ENCODE results near the gene DOCK2. TPM values are rescaled to one million over a fixed set of nuclear protein-coding genes. Genes with fewer than 3 reads are reported as not detected.

The DOCK2 gene
- total RNA-seq, 2 donors from 2014 or later, result 26.0 to 33.8 TPM

GRCh38 chr5:169978714-169979113 lies 341.6 kb downstream of the DOCK2 start:
- intact Hi-C loops (cut with DNase I), result no loop called here
- DNase-seq (ENCODE audit: low spot score), result no peak

GRCh38 chr5:169979871-169980270 lies 342.8 kb downstream of the DOCK2 start:
- intact Hi-C loops (cut with DNase I), result no loop called here
- DNase-seq (ENCODE audit: low spot score), result no peak

GRCh38 chr5:169980418-169981053 lies 343.5 kb downstream of the DOCK2 start, which contains the start of gene INSYN2B:
Gene INSYN2B (minus strand): TSS chr5:169980495. CDS start chr5:169883898, 96,597 bp downstream.
- intact Hi-C loops (cut with DNase I), result loop anchor here in 1 of 2 donors (1.0 kb wide), 1 partner anchor 25 kb away; no protein-coding TSS in a partner anchor
- peak; percentile 82 for DNase-seq (ENCODE audit: low spot score)

GRCh38 chr5:169988206-169988605 lies 351.1 kb downstream of the DOCK2 start:
- DNase-seq (ENCODE audit: low spot score), result no peak
- intact Hi-C loops (cut with DNase I), result no loop called here

- intact Hi-C loops (cut with DNase I), result no loop called here
- DNase-seq (ENCODE audit: low spot score), result no peak
Observed at GRCh38 chr5:169988947-169989346, 351.9 kb downstream of the DOCK2 start.

- intact Hi-C loops (cut with DNase I), result no loop called here
- no peak for DNase-seq (ENCODE audit: low spot score)
Observed at GRCh38 chr5:169989365-169989764, 352.3 kb downstream of the DOCK2 start.

GRCh38 chr5:169991115-169991869 lies 354.2 kb downstream of the DOCK2 start:
- DNase-seq (ENCODE audit: low spot score), result no peak
- intact Hi-C loops (cut with DNase I), result no loop called here

GRCh38 chr5:169992789-169993484 lies 355.9 kb downstream of the DOCK2 start:
- DNase-seq (ENCODE audit: low spot score), result no peak
- intact Hi-C loops (cut with DNase I), result no loop called here

GRCh38 chr5:169993485-169993790 lies 356.4 kb downstream of the DOCK2 start:
- no peak for DNase-seq (ENCODE audit: low spot score)
- intact Hi-C loops (cut with DNase I), result no loop called here

- no peak for DNase-seq (ENCODE audit: low spot score)
- intact Hi-C loops (cut with DNase I), result no loop called here
Observed at GRCh38 chr5:169997798-169998197, 360.7 kb downstream of the DOCK2 start.

GRCh38 chr5:169999621-170000020 lies 362.5 kb downstream of the DOCK2 start:
- intact Hi-C loops (cut with DNase I), result no loop called here
- no peak for DNase-seq (ENCODE audit: low spot score)

- DNase-seq (ENCODE audit: low spot score), result no peak
- intact Hi-C loops (cut with DNase I), result no loop called here
Observed at GRCh38 chr5:170000155-170000554, 363.1 kb downstream of the DOCK2 start.

- no peak for DNase-seq (ENCODE audit: low spot score)
- intact Hi-C loops (cut with DNase I), result loop anchor here in 1 of 2 donors (5.0 kb wide), 1 partner anchor 764 kb away; no protein-coding TSS in a partner anchor
Observed at GRCh38 chr5:170006021-170006420, 368.9 kb downstream of the DOCK2 start.

- no peak for DNase-seq (ENCODE audit: low spot score)
- intact Hi-C loops (cut with DNase I), result loop anchor here in 1 of 2 donors (5.0 kb wide), 1 partner anchor 766 kb away; no protein-coding TSS in a partner anchor
Observed at GRCh38 chr5:170008376-170008775, 371.3 kb downstream of the DOCK2 start.

- DNase-seq (ENCODE audit: low spot score), result no peak
- intact Hi-C loops (cut with DNase I), result no loop called here
Observed at GRCh38 chr5:170010595-170010994, 373.5 kb downstream of the DOCK2 start.

GRCh38 chr5:170011751-170012150 lies 374.7 kb downstream of the DOCK2 start:
- intact Hi-C loops (cut with DNase I), result no loop called here
- no peak for DNase-seq (ENCODE audit: low spot score)

GRCh38 chr5:170012622-170013021 lies 375.5 kb downstream of the DOCK2 start:
- DNase-seq (ENCODE audit: low spot score), result no peak
- intact Hi-C loops (cut with DNase I), result no loop called here

GRCh38 chr5:170020423-170020822 lies 383.3 kb downstream of the DOCK2 start:
- intact Hi-C loops (cut with DNase I), result loop anchor here in 1 of 2 donors (5.0 kb wide), 1 partner anchor 677 kb away; no protein-coding TSS in a partner anchor
- no peak for DNase-seq (ENCODE audit: low spot score)

- no peak for DNase-seq (ENCODE audit: low spot score)
- intact Hi-C loops (cut with DNase I), result loop anchor here in 1 of 2 donors (5.0 kb wide), 1 partner anchor 676 kb away; no protein-coding TSS in a partner anchor
Observed at GRCh38 chr5:170021506-170021905, 384.4 kb downstream of the DOCK2 start.

- DNase-seq (ENCODE audit: low spot score), result no peak
- intact Hi-C loops (cut with DNase I), result no loop called here
Observed at GRCh38 chr5:170025853-170026252, 388.8 kb downstream of the DOCK2 start.
